Embryonic facial prominence (tissue), 1 donor: ENCODE results near the gene GTPBP4.
"Not testable (repeated sequence)": the region's sequence is repeated elsewhere in the genome, so short reads cannot be mapped to it uniquely, and the experiment has no call there.

ENCODE experiments used
- DNase-seq: peaks from one replicate; pipeline ENCODE4 v3.0.0-alpha.2; 2016; ENCODE audit errors: extremely low spot score

The GTPBP4 gene

DNA sequence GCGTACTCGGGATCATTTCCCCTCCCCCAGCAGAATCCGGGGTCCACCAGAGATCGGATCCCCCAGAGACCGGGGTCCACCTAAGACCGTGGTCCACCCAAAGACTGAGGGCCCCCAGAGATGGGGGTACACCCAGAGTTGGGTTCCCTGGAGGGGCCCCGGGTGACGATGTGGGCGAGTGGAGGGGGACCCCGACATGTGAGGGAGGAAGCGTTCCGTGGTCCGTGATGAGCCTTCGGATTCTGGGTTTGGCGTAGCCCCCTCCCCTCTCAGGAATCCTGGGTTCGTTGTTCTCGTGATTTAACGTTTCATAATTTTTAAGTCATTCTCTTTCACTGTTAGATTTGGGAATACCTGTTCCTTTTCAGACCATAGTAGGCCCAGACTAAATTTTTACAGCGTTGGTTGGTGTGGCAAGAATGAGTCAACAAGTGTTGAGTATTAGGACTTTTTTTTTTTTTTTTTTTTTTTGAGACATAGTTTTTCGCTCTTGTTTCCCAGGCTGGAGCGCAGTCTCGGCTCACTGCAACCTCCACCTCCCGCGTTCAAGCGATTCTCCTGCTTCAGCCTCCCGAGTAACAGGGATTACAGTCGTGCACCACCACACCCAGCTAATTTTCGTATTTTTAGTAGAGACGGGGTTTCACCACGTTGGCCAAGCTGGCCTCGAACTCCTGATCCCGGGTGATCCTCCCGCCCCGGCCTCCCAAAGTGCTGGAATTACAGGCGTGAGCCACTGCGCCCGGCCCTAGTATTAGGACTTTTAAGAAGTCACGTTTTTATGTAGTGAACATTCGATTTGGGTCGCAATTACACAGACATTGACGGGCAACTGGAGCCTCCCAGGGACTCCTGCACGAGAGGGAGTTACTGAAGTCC, 672 bp downstream of the GTPBP4 start:
- DNase-seq = no peak

DNA sequence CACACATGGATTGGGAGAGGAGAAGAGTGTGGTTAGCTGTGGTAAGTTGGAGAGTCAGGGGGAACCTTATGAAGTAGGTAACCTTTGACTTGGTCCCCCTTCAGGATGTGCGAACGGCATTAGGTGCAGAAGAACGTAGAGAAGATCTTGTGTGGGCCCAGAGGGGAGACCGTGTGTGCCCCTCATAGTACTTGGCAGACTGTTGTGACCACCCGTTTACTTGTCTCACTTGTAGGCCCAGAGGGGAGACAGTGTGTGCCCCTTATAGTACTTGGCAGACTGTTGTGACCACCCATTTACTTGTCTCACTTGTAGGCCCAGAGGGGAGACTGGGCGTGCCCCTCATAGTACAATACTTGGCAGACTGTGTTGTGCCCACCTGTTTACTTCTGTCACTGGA, 2.6 kb downstream of the GTPBP4 start:
- DNase-seq = no peak

DNA sequence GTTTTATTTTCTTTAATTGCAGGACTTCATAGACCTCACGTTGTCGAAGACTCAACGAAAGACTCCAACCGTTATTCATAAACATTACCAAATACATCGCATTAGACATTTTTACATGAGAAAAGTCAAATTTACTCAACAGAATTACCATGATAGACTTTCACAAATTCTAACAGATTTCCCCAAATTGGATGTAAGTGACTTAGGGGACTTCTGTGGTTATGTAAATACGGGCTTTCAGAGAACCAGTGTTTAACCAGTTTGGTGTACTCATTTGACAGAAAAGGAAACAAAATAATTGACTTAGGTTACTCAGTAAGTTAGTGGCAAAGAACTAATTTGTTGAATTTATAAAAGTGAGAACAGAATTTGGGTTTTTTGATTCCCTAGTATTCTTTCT, 4.2 kb downstream of the GTPBP4 start:
- DNase-seq = no peak

DNA sequence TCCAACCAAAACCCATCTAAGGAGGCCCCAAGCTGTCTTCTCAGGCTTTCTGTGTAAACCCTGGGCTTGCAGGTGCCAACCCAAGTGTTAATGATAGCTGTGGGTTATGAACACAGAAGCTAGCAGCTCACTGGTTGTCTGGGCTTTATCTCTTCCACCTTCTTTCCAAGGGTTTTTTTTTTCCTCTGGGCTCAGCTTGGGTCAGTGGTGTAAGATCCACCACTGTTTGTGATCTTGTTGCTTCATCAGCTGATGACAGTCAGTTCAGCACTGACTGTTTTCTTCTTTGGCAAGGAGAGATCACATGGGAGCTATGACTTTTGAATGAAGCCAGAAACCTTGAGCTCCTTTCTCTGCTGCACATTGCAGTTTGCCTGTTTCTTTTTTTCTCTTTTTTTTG, 4.6 kb downstream of the GTPBP4 start:
- DNase-seq = no peak

DNA sequence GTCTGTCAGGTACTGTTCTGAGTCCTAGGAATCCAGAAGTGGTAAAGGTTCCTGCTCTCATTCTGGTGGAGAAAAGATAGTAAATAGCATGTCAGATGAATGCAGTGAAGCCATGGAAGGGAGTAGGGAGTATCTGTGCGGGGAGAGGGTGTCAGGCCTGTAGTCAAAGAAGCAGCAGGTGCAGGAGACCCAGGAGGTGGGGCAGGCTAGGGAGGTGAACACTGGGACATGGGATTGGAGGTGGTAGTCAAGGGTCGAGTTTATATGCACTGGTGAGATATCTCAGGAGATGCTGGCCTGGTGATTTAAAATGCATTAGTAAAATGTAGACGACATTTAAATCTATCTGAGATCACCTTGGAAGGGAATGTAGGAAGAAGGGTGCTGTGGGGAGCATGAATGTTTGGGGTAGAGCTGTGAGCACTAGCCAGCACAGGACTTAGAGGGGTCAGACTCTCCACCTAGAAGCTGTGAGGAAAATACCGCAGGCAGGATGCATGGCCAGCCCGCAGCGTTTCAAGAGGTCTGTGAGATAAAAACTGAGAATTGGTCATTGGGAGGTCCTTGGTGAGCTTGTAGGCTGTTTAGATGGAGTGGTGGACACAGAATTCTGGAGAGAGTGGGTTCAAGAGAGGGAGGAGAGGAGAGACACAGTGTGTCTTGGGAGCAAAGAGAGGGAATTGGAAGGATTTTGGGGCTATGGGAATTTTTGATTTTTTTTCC, 6.8 kb downstream of the GTPBP4 start:
- no peak for DNase-seq

DNA sequence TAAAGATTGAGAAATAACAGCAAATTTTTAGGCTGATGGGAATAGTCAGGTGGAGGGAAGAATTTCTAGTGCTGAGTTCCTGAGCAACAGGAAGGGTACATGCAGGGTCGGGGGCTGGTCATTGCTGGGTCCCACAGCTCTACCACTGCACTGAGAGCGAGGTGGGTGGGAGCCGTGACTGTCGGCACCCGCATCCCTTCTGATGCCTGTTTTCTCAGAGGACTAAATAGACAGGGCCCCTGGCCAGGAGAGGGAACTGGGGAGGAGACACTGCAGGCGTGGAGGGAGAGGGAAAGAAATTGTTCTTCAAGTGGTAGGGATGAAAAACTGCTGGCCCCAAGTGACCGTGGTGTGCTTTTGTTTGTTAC, 7.3 kb downstream of the GTPBP4 start:
- no peak for DNase-seq

DNA sequence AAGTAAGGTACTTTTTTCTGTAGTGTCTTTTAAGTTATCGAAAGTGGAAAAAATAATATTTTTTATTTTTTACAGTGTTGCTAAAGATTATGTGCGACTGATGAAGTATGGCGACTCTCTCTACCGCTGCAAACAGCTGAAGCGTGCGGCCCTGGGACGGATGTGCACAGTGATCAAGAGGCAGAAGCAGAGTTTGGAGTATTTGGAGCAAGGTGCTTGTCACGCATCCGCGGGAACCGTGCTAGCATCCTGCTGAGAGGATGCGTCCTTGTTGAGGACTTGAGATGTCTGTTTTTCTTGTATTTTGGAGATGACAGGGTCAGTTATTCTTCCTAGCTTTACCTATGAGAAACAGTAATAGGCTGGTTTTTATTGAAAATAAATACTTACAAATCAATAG, 7.8 kb downstream of the GTPBP4 start:
- DNase-seq = no peak

DNA sequence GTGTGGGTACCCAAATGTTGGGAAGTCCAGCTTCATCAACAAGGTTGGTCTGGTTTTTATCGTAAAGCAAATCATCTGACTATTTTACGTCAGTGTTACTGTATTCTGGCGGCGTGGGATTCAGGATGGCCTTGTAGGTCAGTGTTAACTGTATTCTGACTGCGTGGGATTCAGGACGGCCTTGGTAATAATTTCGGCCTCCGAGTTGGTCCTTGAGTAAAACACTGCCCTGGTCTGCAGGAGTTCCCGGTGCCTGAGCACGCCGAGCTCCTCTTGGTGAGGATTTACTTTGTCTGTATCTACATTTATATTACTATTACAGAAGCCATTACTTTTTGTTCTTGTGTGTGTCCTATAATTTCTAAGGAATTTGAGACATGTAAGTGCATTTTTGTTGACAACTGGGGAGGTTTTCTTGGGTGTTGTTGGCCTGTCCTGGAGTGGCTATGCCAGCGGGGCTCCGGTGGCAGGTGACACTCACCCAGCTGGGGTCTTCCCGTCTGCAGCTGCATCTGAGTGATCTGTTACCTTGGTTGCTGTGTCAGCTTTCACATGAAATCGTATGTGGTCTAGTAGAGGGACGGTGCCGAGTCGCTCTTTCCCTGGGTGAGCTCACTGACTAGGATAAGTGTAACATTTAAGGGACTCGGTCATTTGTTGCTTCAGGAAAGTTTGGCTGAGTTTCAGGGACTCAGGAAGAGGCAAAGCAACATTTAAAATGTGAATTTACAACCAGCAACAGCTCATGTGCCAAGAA, 9.2 kb downstream of the GTPBP4 start:
- DNase-seq = no peak

DNA sequence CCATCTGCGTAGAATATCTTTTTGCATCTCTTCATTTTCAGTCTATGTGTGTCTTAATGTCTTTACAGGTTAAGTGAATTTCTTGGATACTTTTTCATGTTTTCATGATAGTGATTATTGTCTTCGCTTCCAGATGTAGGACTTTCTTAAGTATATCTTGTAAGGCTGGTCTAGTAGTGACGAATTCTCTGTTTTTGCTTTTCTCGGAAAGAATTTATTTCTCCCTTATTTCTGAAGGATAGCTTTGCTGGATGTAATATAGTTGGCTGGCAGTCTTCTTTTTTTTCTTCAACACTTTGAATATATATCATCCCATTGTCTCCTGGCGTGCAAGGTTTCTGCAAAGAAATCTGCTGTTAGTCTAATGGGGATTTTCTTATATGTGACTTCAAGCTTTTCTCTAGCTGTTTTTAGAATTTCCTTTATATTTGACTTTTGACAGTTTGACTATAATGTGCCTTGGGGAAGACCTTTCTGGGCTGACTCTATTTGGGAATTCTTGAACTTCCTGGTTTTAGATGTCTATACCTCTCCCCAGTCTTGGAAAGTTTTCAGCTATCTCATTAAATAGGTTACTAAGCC, 14.3 kb downstream of the GTPBP4 start:
- DNase-seq = no peak

DNA sequence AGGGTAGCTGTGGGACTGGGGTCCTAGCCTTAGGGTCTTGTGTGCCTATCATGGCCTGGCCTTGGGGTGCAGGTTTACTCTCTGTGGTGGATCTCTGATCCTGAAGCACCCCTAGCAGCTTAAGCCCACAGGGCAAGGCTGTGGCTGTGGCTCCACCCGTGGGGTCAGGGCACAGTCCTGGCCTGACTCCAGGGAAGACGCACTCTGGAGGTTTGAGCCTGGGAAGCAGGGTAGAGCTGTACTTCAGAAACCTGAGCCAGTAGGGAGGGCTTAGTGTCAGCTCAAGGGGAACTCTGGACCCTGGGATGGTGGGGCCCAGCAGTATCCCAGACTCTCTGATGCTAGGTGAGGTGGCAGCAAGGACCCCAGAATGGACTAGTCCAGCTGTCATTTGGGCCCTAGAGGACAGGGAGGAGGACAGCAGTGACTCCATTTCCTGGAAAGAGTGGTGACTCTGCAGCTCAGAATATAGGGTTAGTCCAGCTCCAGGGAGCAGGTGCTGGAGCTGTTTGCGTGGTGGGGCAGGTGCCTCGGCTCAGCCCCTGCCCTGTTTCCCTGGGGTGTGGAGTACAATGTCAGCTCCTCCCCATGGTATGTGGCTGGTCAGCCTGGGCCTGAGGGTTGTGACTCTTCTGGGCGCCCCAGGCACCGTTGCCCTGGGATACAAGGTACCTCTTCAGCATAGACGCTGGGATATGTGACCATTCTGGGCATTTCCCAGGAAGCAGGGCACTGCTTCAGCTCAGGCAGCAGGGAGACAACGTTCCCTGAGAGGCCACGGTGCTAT, 15.8 kb downstream of the GTPBP4 start:
- DNase-seq = no peak

DNA sequence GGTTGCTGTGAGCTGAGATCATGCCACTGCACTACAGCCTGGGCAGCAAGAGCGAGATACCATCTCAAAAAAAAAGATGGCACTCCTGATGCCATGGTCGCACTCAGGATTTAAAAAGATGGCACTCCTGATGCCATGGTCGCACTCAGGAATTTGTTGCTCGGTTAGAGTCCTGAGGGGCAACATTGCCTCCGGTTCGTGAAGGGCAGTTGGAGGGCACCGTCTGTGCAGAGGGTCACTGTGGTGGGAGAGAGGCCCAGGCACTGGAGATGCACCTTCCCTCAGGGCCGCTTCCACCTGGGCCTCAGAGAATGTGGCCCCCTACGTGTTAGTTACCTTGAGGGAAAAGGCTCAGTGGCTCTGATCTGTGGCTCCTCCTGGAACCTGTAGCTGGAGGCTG, 18.3 kb downstream of the GTPBP4 start:
- DNase-seq = no peak

DNA sequence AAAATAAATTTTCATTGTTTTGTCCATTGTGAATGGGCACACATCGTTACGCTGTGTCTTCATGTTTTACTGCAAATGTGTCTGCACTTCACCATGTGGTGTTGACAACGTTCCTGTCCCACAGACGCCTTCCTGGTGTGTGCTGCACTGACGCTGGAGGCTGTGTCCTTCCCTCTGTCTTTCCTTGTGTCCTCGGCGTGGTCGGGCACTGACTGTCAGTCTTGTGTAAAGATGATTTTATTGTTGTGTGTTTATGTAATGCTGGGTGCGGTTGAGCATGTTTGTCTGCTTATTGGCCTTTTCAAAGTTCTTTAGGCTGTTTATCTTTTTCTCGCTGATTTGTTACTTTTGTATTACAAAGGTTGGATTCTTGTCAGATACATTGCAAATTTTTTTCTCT, 19.3 kb downstream of the GTPBP4 start:
- DNase-seq = no peak

DNA sequence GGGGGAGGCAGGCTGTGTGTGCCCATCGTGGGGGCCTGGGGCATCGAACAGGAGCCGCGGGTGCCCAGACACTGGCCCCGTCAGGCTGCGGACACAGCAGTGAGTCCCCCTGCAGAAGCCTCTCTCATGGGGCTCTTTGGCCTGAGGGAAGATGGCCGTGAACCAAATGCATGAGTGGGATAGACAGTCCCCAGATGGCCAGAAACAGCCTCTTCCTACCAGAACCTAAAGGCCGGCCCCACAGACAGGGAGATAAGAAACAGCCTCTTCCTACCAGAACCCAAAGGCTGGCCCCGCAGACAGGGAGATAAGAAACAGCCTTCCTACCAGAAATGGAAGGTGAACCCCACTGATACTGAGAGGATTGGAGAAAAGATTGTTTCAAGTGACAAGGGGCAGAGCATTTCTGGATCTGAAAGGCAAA, 20.8 kb downstream of the GTPBP4 start:
- no peak for DNase-seq

DNA sequence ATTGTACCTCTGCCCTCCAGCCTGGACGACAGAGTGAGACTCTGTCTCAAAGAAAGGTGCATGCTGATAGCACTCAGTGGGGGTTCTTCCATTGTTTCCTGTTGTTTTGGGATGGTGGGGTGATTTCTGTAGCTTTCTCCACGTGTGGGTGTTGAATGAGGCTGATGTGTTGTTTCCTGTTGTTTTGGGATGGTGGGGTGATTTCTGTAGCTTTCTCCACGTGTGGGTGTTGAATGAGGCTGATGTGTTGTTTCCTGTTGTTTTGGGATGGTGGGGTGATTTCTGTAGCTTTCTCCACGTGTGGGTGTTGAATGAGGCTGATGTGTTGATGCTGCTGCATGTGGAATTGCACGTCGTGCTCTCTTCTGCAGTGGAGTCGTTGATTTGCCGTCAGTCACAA, 21.7 kb downstream of the GTPBP4 start:
- not testable (repeated sequence) for DNase-seq

DNA sequence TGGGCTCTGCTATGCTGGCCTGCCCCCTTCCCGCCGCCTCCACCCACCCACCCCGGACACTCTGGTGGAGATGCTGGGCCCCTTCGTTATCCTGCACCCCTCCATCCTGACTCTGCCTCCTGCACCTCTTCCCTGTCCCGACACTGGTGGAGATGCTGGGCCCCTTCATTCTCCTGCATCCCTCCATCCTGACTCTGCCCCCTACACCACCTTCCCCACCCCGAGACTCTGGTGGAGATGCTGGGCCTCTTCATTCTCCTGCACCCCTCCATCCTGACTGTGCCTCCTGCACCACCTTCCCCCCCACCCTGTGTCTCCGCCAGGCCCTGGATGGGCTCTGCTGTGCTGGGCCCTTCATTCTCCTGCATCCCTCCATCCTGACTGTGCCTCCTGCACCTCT, 22.5 kb downstream of the GTPBP4 start:
- no peak for DNase-seq

DNA sequence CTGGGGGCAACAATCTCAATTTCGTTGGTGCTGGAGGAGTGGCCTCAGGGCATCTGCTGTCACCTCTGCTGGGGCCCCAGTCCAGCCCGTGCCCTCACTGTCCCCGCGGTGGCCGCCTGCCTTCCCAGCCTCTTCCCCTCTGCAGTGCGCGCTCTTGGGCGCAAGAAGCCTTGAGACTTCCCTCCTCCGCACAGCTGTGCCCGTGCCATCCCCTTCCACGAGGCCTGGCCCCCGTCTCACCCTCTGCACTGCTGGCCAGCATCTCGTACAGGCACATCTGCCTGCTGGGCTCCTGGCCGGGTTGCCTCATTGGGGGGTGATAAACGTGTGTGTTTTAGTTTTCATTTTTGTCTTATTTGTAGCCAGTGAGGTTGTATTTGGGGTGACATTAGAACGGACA, 23.5 kb downstream of the GTPBP4 start:
- no peak for DNase-seq

DNA sequence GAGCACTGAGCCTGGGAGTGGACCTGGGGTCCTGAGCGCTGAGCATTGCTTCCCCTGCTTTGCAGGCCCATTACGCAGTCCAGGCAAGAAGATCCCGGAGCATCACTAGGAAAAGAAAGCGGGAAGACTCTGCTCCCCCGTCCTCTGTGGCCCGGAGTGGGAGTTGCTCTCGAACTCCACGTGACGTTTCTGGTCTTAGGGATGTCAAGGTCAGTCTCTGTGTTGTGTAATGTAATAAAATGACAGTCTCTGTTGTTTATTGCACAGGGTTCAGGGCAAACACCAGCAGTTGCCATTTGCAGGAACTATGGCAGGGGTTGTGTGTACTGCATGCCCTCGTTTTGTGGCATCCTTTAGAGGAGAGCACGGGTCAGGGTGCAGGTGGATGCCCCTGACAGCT, 27.5 kb downstream of the GTPBP4 start:
- DNase-seq = no peak

DNA sequence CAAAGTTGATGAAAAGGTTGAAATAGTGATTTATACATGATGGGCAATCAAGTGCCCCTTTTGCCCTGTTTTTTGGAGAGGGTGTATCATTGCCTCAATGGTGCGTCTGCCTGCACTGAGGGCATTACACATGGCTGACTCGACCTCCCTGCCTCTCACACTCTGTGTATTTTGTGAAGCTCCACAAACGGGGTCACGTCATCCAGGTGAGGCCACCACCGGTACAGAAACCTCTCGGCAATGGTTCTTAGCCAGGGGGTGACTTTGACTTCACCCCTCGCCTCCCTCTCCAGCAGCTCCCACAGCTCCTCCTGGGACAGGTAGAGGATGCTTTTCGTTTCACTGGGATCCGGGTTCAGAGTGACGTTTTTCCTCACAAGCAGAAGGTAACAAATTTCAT, 31.1 kb downstream of the GTPBP4 start:
- no peak for DNase-seq

DNA sequence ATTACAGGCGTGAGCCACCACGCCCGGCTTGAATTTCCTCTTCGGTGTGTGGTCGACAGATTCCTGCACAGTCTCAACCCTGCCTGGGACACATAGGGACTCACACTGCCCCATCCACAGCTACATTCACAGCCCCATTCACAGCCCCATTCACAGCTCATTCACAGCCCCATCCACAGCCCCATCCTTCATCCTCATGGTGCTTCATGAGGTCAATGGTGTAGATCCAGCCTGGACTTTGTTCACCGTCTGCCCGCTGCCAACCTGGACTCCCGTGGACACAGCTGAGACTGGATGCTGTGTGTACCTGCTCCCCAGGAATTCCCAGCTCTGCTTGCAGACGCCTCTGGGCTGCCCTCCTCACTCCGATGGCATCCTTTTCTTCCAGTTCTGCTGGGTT, 32.2 kb downstream of the GTPBP4 start:
- DNase-seq = no peak

DNA sequence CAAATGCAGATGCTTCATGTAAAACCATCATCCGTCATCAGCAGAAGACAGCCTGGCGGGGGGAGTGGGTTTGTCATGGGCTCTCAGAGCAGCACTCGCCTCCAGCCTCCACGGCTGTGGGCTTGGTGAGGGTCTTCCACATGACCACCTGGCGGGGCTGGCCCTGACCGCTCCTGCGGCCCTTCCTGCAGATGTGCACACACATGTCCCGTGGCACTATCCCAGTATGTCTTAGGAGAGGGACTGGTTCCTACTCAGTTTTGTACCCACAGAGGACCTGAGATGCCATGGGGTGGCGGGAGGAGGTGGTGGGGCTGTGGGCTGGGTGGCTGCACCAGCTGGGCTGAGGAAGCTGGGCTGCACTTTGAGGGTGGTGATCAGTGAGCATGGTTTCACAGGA, 32.7 kb downstream of the GTPBP4 start:
- no peak for DNase-seq

DNA sequence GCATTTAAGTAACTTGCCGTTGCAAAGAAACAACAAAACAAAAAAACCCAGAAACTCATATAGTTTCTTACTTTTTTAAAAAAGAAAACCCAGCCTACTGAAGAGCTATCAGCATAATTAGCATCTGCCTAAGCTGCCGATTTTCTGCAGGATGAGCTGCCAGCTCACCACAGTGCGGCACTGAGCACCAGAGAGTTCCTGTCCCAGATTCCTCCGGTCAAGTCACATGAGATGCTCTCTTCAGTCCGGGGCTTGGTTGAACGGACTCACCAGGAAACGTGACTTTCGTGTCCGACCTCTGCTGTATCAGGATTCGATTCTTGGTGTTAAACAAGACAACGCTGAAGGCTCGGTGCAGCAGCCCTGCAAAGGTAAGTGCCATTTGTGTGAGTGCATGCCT, 34.2 kb downstream of the GTPBP4 start:
- no peak for DNase-seq

DNA sequence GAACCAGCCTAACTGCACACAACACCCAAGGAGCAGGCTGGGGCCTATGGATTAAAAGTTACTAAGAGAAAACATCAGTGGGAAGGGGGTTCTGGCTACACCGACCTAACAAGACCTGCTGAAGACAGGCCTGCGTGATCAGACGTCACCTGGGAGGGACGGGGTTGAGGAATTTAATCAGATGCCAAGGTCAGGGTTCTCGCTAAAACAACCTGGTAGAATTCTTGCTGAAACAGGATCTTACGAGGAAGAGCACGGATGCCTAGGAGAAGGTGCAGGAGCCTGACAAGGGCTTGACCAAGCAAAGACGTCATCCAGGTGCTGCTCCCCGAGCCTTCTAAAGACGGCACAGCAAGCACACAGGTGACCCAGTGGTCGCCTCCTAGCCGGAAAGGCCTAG, 35.9 kb downstream of the GTPBP4 start:
- no peak for DNase-seq
